Myocyte (in vitro differentiated cells): ENCODE measurements around the gene KCNQ1. TPM values are rescaled to one million over a fixed set of nuclear protein-coding genes. Genes with fewer than 3 reads are reported as not detected.

ENCODE experiments used
- DNase-seq: peaks from one replicate; pipeline ENCODE4 v3.0.0-alpha.2; 2012; ENCODE audit warnings: low read depth
- total RNA-seq: library from RNA; depleted of rRNA; stranded (reverse); fragments of >200 nt; gene quantifications from 2 replicates; pipeline ENCODE4 v1.2.3, GENCODE V29; 2014

Gene KCNQ1
- total RNA-seq, 1 donor from 2014 or later, result 0.32 TPM

- peak; percentile 49 for DNase-seq
Measured at GRCh38 chr11:2693271-2694261, 248.8 kb downstream of the KCNQ1 start.

GRCh38 chr11:2694495-2694894 is 249.7 kb downstream of the KCNQ1 start:
- DNase-seq, result no peak

- no peak for DNase-seq
Measured at GRCh38 chr11:2694995-2695939, 250.5 kb downstream of the KCNQ1 start.

GRCh38 chr11:2696455-2696854 is 251.6 kb downstream of the KCNQ1 start:
- DNase-seq, result no peak

GRCh38 chr11:2697866-2698265 is 253.1 kb downstream of the KCNQ1 start:
- peak; percentile 47 for DNase-seq

- DNase-seq, result no peak
Measured at GRCh38 chr11:2698386-2699184, 253.8 kb downstream of the KCNQ1 start.

- DNase-seq, result no peak
Measured at GRCh38 chr11:2699185-2699530, 254.3 kb downstream of the KCNQ1 start.

GRCh38 chr11:2699531-2700414 is 255.0 kb downstream of the KCNQ1 start, which contains the start of gene KCNQ1OT1:
Gene KCNQ1OT1 (minus strand): TSS chr11:2699994.
- peak; percentile 92 for DNase-seq

- DNase-seq, result peak; percentile 68
Measured at GRCh38 chr11:2700415-2701211, 255.8 kb downstream of the KCNQ1 start.

- peak; percentile 49 for DNase-seq
Measured at GRCh38 chr11:2701230-2701629, 256.4 kb downstream of the KCNQ1 start.

GRCh38 chr11:2701898-2702434 is 257.2 kb downstream of the KCNQ1 start:
- no peak for DNase-seq

- peak; percentile 89 for DNase-seq
Measured at GRCh38 chr11:2702771-2703362, 258.1 kb downstream of the KCNQ1 start.

- peak; percentile 83 for DNase-seq
Measured at GRCh38 chr11:2703363-2704141, 258.7 kb downstream of the KCNQ1 start.

GRCh38 chr11:2704356-2704755 is 259.5 kb downstream of the KCNQ1 start:
- no peak for DNase-seq

- DNase-seq, result peak; percentile 97
Measured at GRCh38 chr11:2704896-2705606, 260.2 kb downstream of the KCNQ1 start.

- DNase-seq, result no peak
Measured at GRCh38 chr11:2706321-2706720, 261.5 kb downstream of the KCNQ1 start.

- no peak for DNase-seq
Measured at GRCh38 chr11:2707736-2708135, 262.9 kb downstream of the KCNQ1 start.
